Ascending aorta (tissue), 2 donors: ENCODE data around the gene KRT2. TPM values are rescaled to one million over a fixed set of nuclear protein-coding genes. Genes with fewer than 3 reads are reported as not detected.

Experiments
- DNase-seq, 2 donors: peaks; one replicate each; pipeline ENCODE4 v3.0.0-alpha.2; 2019; ENCODE audit warnings: low spot score in 2 of 2
- H3K27ac ChIP-seq, 2 donors: fragments of 200-600 bp; sonication (generic); one replicate each; pipeline ENCODE4 v1.5.1; 2016 to 2017; ENCODE audit warnings: mild to moderate bottlenecking in 1 of 2
- H3K27me3 ChIP-seq: fragments of 200-600 bp; sonication (generic); one replicate; pipeline ENCODE4 v1.5.1; 2017
- H3K36me3 ChIP-seq, 2 donors: fragments of 200-600 bp; sonication (generic); one replicate each; pipeline ENCODE4 v1.5.1; 2016
- H3K4me1 ChIP-seq, 2 donors: fragments of 200-600 bp; sonication (generic); one replicate each; pipeline ENCODE4 v1.5.1; 2016 to 2017; ENCODE audit warnings: mild to moderate bottlenecking in 1 of 2
- H3K4me3 ChIP-seq, 2 donors: fragments of 200-600 bp; sonication (generic); one replicate each; pipeline ENCODE4 v1.5.1; 2016 to 2017; ENCODE audit warnings: mild to moderate bottlenecking in 1 of 2
- H3K9me3 ChIP-seq, 2 donors: fragments of 200-600 bp; sonication (generic); one replicate each; pipeline ENCODE4 v1.5.1; 2016
- CTCF ChIP-seq, 3 experiments: fragments of 200-600 bp in 2 of 3; fragments of 450-650 bp in 1 of 3; sonication (generic) in 2 of 3; IDR thresholded peaks; one replicate each; pipeline ENCODE4 v1.5.1; 2016 to 2019; ENCODE audit warnings: antibody characterized with exemption in 3 of 3, mild to moderate bottlenecking in 1 of 3, moderate library complexity in 1 of 3
- intact Hi-C: fragments of 100-400 bp; cut with DNase I; formaldehyde crosslinking; loops from one replicate; pipeline ENCODE4 v1.15.1; 2023
- total RNA-seq: library from RNA; depleted of rRNA; stranded (reverse); fragments of >200 nt; gene quantifications from one replicate; pipeline ENCODE4 v1.1.0, GENCODE V29; 2016

Gene KRT2
- total RNA-seq, 1 donor from 2014 or later: not detected

DNA sequence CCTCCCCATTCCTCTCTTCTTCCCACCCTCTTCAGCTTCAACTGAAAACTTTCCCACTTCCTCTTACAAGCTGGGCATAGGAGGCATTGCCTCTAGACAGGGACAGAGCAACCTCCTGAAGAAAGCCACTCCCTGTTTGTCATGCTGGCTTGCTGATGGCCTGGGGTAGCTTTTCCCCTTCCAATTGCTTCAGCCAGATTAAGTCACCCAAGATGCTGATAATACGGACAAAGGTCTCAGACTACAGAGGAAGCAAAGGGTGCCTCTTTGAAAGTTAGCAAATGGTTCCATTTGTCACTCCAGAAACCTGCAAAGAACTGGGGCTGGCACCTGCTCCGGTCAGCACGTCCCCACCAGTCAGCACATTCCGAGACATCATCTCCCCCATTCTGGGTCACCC is 6.0 kb downstream of the KRT2 start:
- no peaks in the 10 kb centered on the region for H3K9me3 ChIP-seq
- H3K4me3 ChIP-seq: no peak overlapping the region
- intact Hi-C loops: no loop called here
- no peaks in the 10 kb centered on the region for H3K27me3 ChIP-seq
- no peak overlapping the region for H3K27ac ChIP-seq
- no peak for DNase-seq
- no peaks in the 10 kb centered on the region for H3K4me1 ChIP-seq
- H3K36me3 ChIP-seq: no peaks in the 10 kb centered on the region
- TF ChIP-seq CTCF (IDR thresholded peaks at IDR 0.05): no peak

DNA sequence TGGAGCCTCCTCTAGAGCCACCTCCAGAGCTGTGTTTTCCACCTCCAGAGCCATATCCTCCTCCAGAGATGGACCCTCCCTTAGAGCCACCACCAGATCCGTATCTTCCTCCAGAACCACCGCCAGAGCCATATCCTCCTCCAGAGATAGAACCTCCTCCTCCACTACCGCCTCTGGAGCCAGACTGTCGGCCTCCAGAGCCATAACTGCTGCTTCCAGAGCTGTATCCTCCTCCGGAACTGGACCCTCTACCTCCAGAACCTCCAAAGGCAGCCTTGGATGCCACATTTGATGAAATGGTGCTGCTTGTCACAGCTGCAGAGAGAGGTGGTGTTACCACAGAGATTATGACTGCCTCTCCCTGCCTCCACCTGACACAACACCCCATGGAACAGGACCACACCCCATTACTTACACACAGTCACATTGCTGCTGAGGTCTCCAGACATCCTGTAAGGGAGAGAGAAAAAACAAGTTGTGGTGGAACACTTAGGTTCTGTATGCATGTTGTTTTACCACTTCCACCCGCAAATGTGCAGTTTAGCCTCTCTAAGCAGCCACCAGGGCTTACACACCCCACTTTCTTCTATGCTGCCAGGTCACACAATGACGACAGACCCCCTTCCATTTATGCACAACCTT is 6.8 kb downstream of the KRT2 start:
- Histone ChIP-seq H3K4me1 (no peaks in the 10 kb centered on the region), H3K36me3 (no peaks in the 10 kb centered on the region), H3K9me3 (no peaks in the 10 kb centered on the region), H3K4me3 (no peak overlapping the region), H3K27me3 (no peaks in the 10 kb centered on the region), H3K27ac (no peak overlapping the region)
- DNase-seq: no peak
- intact Hi-C loops: no loop called here
- no peak for TF ChIP-seq CTCF (IDR thresholded peaks at IDR 0.05)

GRCh38 chr12:52644078-52644415 is 8.0 kb downstream of the KRT2 start:
- no peaks in the 10 kb centered on the region for H3K36me3 ChIP-seq
- H3K4me1 ChIP-seq: no peaks in the 10 kb centered on the region
- H3K27ac ChIP-seq: no peak overlapping the region
- no peaks in the 10 kb centered on the region for H3K27me3 ChIP-seq
- H3K4me3 ChIP-seq: no peak overlapping the region
- DNase-seq: no peak
- no peaks in the 10 kb centered on the region for H3K9me3 ChIP-seq
- no peak for TF ChIP-seq CTCF (IDR thresholded peaks at IDR 0.05)
- intact Hi-C loops: no loop called here

DNA sequence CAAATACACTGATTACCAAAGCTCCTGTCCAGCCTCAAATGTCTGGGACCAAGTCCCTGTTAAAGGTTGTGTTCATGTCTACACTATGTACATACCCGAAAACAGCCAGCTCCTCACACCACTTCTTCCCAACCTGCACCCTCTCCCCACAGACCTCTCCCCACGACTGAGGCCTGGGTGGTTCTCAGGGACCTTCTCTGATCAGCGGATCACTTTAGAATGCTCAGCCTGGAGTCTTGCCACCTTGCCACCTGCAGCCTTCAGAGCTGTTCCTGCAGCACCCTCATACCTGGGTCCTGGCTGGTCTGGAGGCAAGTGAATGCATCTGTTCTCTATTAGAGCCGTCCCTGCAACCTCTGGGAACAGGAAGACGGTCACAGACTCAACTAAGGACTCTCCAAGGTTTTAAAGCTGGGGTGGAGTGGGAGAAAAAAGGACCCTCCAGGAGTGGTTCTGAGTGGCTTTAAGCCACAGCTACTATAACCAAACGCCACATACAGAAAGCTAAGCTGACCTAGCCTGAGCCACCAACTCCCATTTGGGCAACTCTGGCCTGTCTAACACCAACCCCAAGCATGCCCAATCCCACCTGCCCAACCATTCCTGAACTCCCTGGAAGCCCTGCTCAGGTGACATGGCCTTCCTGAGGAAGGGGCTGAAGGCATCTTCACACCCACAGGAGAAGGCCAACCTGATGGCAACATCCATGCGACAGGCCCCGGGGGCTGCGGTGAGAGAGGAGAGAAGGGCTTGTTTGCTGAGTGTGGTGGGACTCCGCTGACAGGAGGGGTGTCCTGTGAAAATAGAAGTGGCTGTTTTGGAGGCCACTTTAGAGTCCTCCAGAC is 8.6 kb downstream of the KRT2 start:
- TF ChIP-seq CTCF (IDR thresholded peaks at IDR 0.05): no peak
- no peaks in the 10 kb centered on the region for H3K9me3 ChIP-seq
- H3K27ac ChIP-seq: no peak overlapping the region
- no peaks in the 10 kb centered on the region for H3K36me3 ChIP-seq
- H3K4me1 ChIP-seq: no peaks in the 10 kb centered on the region
- intact Hi-C loops: no loop called here
- no peak for DNase-seq
- no peak overlapping the region for H3K4me3 ChIP-seq
- no peaks in the 10 kb centered on the region for H3K27me3 ChIP-seq

DNA sequence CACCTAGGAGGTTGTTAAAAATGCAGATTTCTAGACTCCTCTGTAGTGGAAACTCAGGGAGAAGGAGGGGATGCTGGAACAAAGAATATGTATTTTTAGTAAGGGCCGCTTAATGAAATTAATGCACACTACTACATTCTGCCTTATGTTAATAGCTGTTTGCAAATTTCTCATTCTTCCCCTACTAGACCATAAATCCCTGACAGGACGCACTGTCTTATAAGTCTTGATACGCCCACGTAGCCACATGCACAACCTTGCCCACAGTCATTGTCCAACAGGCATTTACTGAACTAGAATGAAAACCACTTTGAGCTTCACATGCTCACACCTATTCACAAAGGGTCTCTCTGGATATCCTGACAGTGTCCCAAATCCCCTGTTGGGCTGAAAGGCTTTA is 10.5 kb downstream of the KRT2 start:
- TF ChIP-seq CTCF (IDR thresholded peaks at IDR 0.05): no peak

More for the DNA sequence above, 10.5 kb downstream of the KRT2 start:
- Histone ChIP-seq H3K9me3 (no peaks in the 10 kb centered on the region), H3K27ac (no peak overlapping the region), H3K27me3 (no peaks in the 10 kb centered on the region), H3K36me3 (no peaks in the 10 kb centered on the region), H3K4me3 (no peak overlapping the region), H3K4me1 (no peaks in the 10 kb centered on the region)
- intact Hi-C loops: no loop called here
- DNase-seq: no peak
